NCI-H1048 (cell line): Measurements from ENCODE around the gene TBC1D22B.
"Not testable (repeated sequence)": the region's sequence is repeated elsewhere in the genome, so short reads cannot be mapped to it uniquely, and the experiment has no call there.

Source experiments
- DNase-seq: peaks from one replicate; lab custom pipeline; 2025; lab: John Stamatoyannopoulos, UW

TBC1D22B gene

GRCh38 chr6:37321516-37322415 is 64.2 kb downstream of the TBC1D22B start:
- no peak for DNase-seq

DNA sequence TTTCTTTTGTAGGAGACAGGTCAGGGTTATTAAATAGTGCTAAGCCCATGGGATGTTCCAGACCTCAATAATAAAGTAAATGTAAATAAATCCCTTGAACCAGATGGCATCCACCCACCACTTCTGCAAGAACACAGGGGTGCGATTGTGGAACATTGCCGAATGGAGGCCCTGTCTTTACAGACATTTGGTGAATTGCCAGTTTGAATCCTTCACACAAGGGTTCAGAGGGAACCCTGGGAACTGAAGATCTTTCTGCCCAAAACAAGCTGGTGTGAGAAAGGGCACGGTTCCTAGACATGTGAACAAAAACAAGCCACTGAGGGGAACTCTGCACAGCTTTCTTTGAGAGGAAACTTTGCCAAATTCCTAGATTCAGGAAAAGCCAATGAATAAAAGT is 66.0 kb downstream of the TBC1D22B start:
- no peak for DNase-seq

DNA sequence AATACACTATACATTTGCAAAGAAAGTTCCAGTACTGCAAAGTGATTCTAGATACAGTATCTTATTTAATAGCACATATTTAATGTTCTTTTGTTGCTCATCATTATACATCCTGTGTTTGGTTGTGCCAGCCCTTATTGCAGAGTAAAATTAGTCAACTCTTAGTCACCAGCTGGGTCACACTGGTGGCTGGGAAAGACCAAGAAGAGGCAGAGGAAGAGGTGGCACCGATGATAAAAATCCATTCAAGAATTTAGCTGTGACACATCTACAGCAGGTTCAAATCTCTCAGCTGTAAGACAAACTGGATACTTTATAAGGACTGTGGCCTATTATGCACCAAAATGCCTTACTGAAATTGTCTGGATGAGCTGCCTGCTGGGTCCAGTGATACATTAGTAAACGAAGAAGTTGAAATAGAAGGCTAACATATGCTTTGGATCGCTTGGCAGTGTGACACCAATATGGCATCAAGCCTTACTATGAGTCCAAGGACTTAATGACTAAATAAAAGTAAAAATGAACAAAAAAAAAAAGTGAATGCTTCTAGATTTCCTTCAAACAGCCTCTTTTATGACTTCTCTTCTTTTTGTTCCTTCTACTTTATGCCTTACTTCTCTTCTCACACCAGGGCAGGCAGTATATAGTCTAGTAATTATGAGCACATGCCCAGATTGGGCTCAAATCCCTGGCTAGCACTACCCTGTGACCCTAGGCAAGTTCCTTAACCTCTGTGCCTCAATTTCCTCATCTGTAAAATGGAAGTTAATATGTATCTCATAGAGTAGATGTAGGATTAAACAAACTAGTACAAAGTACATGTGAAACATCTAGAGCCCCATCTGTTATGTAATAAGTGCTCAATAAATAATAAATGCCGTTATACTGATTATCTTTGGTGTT is 66.8 kb downstream of the TBC1D22B start:
- DNase-seq, result no peak

DNA sequence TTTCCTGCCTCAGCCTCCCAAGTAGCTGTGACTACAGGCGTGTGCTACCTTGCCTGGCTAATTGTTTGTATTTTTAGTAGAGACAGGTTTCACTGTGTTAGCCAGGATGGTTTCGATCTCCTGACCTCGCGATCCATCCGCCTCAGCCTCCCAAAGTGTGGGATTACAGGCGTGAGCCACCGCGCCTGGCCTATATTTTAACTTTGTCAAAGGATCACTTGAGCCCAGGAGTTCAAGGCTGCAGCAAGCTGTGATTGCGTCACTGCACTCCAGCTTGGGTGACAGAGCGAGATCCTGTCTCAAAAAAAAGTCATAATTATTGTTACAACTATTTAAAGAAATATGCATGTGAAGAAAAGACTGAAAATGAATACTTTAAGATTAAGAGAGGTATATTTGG is 72.8 kb downstream of the TBC1D22B start:
- not testable (repeated sequence) for DNase-seq

DNA sequence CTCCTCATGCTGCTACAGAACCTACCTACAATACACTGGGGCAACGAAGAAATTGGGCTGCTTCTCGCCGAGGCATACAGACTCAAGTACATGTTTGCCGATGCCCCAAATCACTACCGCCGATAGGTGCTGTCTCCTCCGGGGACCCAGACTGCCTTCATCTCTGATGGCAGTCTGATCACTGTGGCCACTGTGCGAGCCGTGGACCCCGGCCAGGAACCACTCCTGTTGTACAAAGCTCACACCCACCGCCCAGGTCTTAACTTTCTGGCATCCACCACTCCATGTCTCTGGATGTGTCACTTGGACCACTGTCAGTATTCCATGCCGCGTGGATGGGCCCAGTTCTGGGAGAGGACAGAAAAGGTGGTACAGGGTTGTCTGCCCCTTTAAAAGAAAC is 73.5 kb downstream of the TBC1D22B start:
- DNase-seq, result no peak

DNA sequence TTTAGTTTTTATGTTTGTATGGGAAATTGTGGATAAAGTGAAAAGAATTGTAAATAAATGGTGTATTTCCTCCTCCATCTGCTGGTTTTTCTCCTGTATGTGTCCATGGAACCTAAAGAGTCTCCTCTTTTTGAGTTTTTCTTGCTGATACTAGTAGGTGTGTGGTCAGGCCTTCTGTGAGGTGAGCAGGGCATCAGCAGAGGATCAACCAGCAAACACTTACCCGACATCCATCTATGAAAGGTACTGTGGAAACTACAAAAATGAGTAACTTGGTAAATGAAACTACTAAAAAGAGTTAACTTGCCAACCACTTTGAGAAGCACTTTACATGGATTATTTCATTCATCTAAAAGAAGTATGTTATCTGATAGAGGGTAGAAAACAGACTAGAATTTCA is 75.3 kb downstream of the TBC1D22B start:
- DNase-seq, result no peak

- DNase-seq, result no peak
These were observed 76.5 kb downstream of the TBC1D22B start for GRCh38 chr6:37334047-37334446.

DNA sequence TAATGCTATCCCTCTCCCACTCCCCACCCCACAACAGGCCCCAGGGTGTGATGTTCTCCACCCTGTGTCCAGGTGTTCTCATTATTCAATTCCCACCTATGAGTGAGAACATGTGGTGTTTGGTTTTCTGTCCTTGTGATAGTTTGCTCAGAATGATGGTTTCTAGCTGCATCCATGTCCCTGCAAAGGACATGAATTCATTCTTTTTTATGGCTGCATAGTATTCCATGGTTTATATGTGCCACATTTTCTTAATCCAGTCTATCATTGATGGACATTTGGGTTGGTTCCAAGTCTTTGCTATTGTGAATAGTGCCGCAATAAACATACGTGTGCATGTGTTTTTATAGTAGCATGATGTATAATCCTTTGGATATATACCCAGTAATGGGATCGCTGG is 80.7 kb downstream of the TBC1D22B start:
- not testable (repeated sequence) for DNase-seq

DNA sequence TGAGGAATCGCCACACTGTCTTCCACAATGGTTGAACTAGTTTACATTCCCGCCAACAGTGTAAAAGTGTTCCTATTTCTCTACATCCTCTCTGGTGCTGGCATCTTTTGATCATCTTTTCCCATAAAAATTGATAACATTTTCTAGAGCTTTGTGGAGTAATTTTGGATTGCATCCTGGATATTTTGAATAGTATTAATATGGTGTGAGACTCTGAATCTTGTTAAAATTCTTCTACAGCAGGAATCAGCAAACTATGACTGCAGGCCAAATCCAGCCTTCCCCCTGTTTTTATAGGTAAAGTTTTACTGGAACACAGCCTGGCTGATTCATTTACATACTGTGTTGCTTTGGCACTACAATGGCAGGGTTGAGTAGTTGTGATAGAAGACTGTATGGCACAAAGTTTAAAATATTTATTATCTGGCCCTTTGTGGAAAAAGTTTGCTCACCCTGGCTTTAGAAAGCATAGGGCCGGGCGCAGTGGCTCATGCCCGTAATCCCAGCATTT is 81.2 kb downstream of the TBC1D22B start:
- no peak for DNase-seq

GRCh38 chr6:37339741-37340638 is 82.4 kb downstream of the TBC1D22B start:
- no peak for DNase-seq

DNA sequence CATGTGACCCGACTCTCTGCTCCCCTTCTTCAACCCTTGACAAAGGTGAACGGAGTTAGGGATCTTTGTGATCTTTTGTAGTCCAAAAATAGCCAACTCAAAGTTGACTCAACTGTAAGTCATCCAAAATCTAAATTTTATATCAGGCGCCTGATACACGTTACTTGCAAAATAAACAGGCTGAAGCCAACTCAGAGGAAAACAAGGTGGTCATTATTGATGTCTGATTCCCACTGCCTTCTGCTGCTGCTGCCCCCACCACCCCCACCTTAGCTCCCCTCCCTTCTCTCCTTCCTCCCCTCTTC is 83.0 kb downstream of the TBC1D22B start:
- DNase-seq, result no peak

DNA sequence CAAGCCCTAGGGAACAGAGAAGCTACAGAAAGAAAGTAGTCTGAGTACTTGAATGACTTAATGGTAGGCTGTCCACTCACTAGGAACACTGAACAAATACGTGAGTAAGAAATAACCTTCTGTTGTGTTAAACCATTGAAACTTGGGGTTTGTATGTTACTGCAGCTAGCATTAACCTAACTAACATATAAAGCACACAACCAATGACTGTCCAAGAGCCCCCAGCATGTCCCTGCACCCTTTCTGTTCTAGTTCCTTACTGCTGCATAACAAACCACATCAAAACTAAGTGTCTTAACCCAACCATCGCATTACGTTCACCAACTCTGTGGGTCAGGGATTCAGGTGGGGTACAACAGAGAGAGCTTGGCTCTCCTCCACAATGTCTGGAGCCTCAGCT is 85.7 kb downstream of the TBC1D22B start:
- DNase-seq, result no peak

GRCh38 chr6:37344308-37344707 is 86.7 kb downstream of the TBC1D22B start:
- DNase-seq, result no peak

DNA sequence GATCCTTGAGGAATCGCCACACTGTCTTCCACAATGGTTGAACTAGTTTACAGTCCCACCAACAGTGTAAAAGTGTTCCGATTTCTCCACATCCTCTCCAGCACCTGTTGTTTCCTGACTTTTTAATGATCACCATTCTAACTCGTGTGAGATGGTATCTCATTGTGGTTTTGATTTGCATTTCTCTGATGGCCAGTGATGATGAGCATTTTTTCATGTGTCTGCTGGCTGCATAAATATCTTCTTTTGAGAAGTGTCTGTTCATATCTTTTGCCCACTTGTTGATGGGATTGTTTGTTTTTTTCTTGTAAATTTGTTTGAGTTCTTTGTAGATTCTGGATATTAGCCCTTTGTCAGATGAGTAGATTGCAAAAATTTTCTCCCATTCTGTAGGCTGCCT is 88.2 kb downstream of the TBC1D22B start:
- DNase-seq, result not testable (repeated sequence)

GRCh38 chr6:37347177-37347576 is 89.6 kb downstream of the TBC1D22B start:
- DNase-seq, result no peak

DNA sequence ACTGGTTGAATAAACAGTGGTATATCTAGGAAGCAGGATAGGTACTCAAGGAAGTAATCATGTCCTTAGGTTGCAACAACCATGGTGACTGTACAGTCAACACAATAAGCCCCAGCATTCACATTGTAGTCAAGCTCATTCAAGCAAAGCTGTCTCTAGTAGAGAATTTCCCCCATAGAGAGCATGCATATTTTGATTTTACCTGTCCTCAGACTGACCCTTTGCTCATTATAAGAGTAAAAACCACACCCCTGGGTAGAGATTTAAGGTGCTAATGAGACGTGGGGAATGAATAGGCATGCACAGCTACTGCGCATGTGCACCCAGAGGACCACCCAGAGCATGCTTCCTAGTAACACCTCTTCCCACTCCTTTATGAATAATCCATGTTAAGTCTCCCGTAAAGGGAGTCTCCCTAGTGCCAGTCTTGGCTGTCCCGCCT is 90.1 kb downstream of the TBC1D22B start:
- DNase-seq, result no peak

DNA sequence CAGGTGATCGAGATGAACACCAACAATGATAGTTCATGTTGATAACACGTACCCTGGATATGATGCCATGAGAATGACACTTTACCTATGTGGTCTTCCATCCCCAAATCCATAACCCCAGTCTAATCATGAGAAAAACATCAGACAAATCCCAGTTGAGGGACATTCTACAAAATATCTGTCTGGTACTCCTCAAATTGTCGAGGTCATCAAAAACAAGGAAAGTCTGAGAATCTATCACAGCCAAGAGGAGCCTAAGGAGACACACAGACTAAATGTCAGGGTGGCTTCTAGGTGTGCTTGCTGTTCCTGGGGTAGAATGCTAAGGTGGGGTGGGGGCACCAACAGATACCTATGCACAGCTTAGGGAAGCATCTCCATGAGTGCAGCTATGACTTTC is 93.5 kb downstream of the TBC1D22B start:
- DNase-seq, result no peak

- DNase-seq, result no peak
These were observed 94.8 kb downstream of the TBC1D22B start for GRCh38 chr6:37352384-37352783.

GRCh38 chr6:37353761-37354525 is 96.4 kb downstream of the TBC1D22B start, which contains the start of gene RNF8:
Gene RNF8 (plus strand): TSS chr6:37353983. CDS start chr6:37354165, 182 bp downstream.
- DNase-seq, result peak; percentile 45

- DNase-seq, result no peak
These were observed 97.2 kb downstream of the TBC1D22B start for GRCh38 chr6:37354526-37355384.
